ENCODE data around the gene NFATC2.

DNA sequence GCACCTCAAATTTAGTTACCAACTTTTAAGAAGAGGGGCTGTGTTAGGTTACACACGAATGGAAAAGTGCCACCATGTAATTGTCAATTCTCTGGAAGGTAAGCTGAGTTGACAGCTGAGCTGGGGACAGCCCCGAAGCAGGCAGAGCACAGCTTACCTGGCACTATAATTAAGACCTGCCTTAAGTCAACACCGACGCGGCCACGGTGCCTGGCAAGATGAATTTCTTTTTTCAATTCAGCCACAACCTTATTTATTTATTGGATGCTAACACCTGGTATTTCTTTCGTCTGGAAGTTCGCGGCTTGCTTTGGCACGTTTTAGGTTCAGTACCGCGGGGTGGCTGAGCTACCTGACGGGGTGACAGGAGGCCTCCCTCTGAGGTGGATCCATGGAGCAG is 40.6 kb upstream of the NFATC2 start:
- TF ChIP-seq POLR2A (IDR thresholded peaks at IDR 0.05), result no peak
- TF ChIP-seq, protein P1, sequence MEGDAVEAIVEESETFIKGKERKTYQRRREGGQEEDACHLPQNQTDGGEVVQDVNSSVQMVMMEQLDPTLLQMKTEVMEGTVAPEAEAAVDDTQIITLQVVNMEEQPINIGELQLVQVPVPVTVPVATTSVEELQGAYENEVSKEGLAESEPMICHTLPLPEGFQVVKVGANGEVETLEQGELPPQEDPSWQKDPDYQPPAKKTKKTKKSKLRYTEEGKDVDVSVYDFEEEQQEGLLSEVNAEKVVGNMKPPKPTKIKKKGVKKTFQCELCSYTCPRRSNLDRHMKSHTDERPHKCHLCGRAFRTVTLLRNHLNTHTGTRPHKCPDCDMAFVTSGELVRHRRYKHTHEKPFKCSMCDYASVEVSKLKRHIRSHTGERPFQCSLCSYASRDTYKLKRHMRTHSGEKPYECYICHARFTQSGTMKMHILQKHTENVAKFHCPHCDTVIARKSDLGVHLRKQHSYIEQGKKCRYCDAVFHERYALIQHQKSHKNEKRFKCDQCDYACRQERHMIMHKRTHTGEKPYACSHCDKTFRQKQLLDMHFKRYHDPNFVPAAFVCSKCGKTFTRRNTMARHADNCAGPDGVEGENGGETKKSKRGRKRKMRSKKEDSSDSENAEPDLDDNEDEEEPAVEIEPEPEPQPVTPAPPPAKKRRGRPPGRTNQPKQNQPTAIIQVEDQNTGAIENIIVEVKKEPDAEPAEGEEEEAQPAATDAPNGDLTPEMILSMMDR (IDR thresholded peaks at IDR 0.05), result no peak

Measured in Peyer's patch (tissue), 4 donors.